ENCODE measurements around the gene SORCS2.

Gene SORCS2

GRCh38 chr4:7637139-7637538, 444.8 kb downstream of the SORCS2 start:
- no peak for DNase-seq (ENCODE audit: low spot score)

GRCh38 chr4:7637971-7638370, 445.6 kb downstream of the SORCS2 start:
- DNase-seq (ENCODE audit: low spot score): no peak

- no peak for DNase-seq (ENCODE audit: low spot score)
Measured at GRCh38 chr4:7638489-7638888, 446.2 kb downstream of the SORCS2 start.

- no peak for DNase-seq (ENCODE audit: low spot score)
Measured at GRCh38 chr4:7638984-7639789, 446.8 kb downstream of the SORCS2 start.

GRCh38 chr4:7640136-7640535, 447.8 kb downstream of the SORCS2 start:
- no peak for DNase-seq (ENCODE audit: low spot score)

- DNase-seq (ENCODE audit: low spot score): no peak
Measured at GRCh38 chr4:7641712-7642111, 449.4 kb downstream of the SORCS2 start.

- no peak for DNase-seq (ENCODE audit: low spot score)
Measured at GRCh38 chr4:7642741-7643458, 450.6 kb downstream of the SORCS2 start.

GRCh38 chr4:7645158-7645557, 452.8 kb downstream of the SORCS2 start:
- no peak for DNase-seq (ENCODE audit: low spot score)

GRCh38 chr4:7645956-7646355, 453.6 kb downstream of the SORCS2 start:
- no peak for DNase-seq (ENCODE audit: low spot score)

GRCh38 chr4:7646384-7647061, 454.2 kb downstream of the SORCS2 start:
- no peak for DNase-seq (ENCODE audit: low spot score)

GRCh38 chr4:7647186-7647585, 454.8 kb downstream of the SORCS2 start:
- no peak for DNase-seq (ENCODE audit: low spot score)

- DNase-seq (ENCODE audit: low spot score): no peak
Measured at GRCh38 chr4:7647600-7648543, 455.5 kb downstream of the SORCS2 start.

- no peak for DNase-seq (ENCODE audit: low spot score)
Measured at GRCh38 chr4:7648544-7649395, 456.4 kb downstream of the SORCS2 start.

- no peak for DNase-seq (ENCODE audit: low spot score)
Measured at GRCh38 chr4:7649411-7649740, 457.0 kb downstream of the SORCS2 start.

GRCh38 chr4:7649741-7650531, 457.6 kb downstream of the SORCS2 start:
- no peak for DNase-seq (ENCODE audit: low spot score)

GRCh38 chr4:7650606-7651385, 458.5 kb downstream of the SORCS2 start:
- peak; percentile 89 for DNase-seq (ENCODE audit: low spot score)

- DNase-seq (ENCODE audit: low spot score): peak; percentile 47
Measured at GRCh38 chr4:7651461-7651921, 459.2 kb downstream of the SORCS2 start.

- no peak for DNase-seq (ENCODE audit: low spot score)
Measured at GRCh38 chr4:7652006-7652405, 459.7 kb downstream of the SORCS2 start.

GRCh38 chr4:7652451-7652881, 460.1 kb downstream of the SORCS2 start:
- DNase-seq (ENCODE audit: low spot score): no peak
